Adrenal gland (tissue), 5 donors: ENCODE results near the gene UBR1.

Experiments used
- CTCF ChIP-seq, 6 experiments: fragments of 450-650 bp in 4 of 6; fragments of 200-600 bp in 2 of 6; sonication (generic) in 1 of 6; IDR thresholded peaks; 1 replicate in 5 of 6; 2 replicates in 1 of 6; pipeline versions ENCODE4 v1.5.1 to v1.8.0; 2016 to 2021; ENCODE audit warnings: antibody characterized with exemption in 6 of 6, mild to moderate bottlenecking in 2 of 6, moderate library complexity in 1 of 6
- POLR2A ChIP-seq, 2 donors: fragments of 450-650 bp; IDR thresholded peaks; one replicate each; pipeline ENCODE4 v1.6.1; 2017; ENCODE audit warnings: antibody characterized with exemption in 2 of 2, mild to moderate bottlenecking in 2 of 2, moderate library complexity in 1 of 2
- donor health status: DM: no; HTN: no; CAD: no.

- TF ChIP-seq CTCF (IDR thresholded peaks at IDR 0.05) (no peak), POLR2A (IDR thresholded peaks at IDR 0.05) (no peak)
Observed at GRCh38 chr15:43095243-43095642, 10.6 kb downstream of the UBR1 start.
